RWPE2 (cell line): ENCODE results near the gene GPN2.

Experiments
- ATAC-seq: fragments of 200-7000 bp; cut with Tn5 transposase; 3 replicates; pipeline ENCODE4 v1.9.1; 2021; ENCODE audit warnings: low read depth
- DNase-seq: peaks from one replicate; pipeline ENCODE4 v3.0.0-alpha.2; 2020; ENCODE audit warnings: low spot score
- H3K27ac ChIP-seq: fragments of 450-650 bp; 2 replicates; pipeline ENCODE4 v1.5.1; 2017; ENCODE audit warnings: mild to moderate bottlenecking; ENCODE audit not compliant: poor library complexity, severe bottlenecking
- H3K27me3 ChIP-seq: fragments of 250-450 bp; sonication (Bioruptor Pico); 2 replicates; pipeline ENCODE4 v1.5.1; 2021; ENCODE audit warnings: mild to moderate bottlenecking, moderate library complexity; ENCODE audit not compliant: insufficient read depth, poor library complexity, severe bottlenecking
- H3K36me3 ChIP-seq: fragments of 250-450 bp; sonication (Bioruptor Pico); 2 replicates; pipeline ENCODE4 v1.5.1; 2020; ENCODE audit warnings: low read depth, mild to moderate bottlenecking, moderate library complexity
- H3K4me1 ChIP-seq: fragments of 250-450 bp; sonication (Bioruptor Pico); 2 replicates; pipeline ENCODE4 v1.5.1; 2021; ENCODE audit warnings: mild to moderate bottlenecking, moderate library complexity; ENCODE audit not compliant: insufficient read depth, poor library complexity, severe bottlenecking
- H3K4me3 ChIP-seq: fragments of 250-450 bp; sonication (Bioruptor Pico); 2 replicates; pipeline ENCODE4 v1.5.1; 2021; ENCODE audit warnings: mild to moderate bottlenecking, moderate library complexity; ENCODE audit not compliant: severe bottlenecking
- H3K9me3 ChIP-seq: fragments of 250-450 bp; sonication (Bioruptor Pico); 2 replicates; pipeline ENCODE4 v1.5.1; 2021; ENCODE audit warnings: mild to moderate bottlenecking, moderate library complexity; ENCODE audit not compliant: severe bottlenecking
- TF ChIP-seq, protein P1 (sequence below): fragments of 450-650 bp; IDR thresholded peaks from one replicate; pipeline ENCODE4 v1.5.1; 2017; ENCODE audit warnings: mild to moderate bottlenecking, moderate library complexity; ENCODE audit not compliant: poor library complexity, severe bottlenecking

The GPN2 gene

GRCh38 chr1:26900815-26901511 lies 10.9 kb upstream of the GPN2 start:
- Histone ChIP-seq H3K9me3 (no peaks in the 10 kb centered on the region), H3K4me1 (peaks cover 7% of the 10 kb centered on the region), H3K27ac (peak overlapping the region; percentile 58), H3K36me3 (peaks cover 14% of the 10 kb centered on the region), H3K4me3 (peak overlapping the region; percentile 60), H3K27me3 (no peaks in the 10 kb centered on the region)
- ATAC-seq (no peak), DNase-seq (no peak)
- TF ChIP-seq, protein P1, sequence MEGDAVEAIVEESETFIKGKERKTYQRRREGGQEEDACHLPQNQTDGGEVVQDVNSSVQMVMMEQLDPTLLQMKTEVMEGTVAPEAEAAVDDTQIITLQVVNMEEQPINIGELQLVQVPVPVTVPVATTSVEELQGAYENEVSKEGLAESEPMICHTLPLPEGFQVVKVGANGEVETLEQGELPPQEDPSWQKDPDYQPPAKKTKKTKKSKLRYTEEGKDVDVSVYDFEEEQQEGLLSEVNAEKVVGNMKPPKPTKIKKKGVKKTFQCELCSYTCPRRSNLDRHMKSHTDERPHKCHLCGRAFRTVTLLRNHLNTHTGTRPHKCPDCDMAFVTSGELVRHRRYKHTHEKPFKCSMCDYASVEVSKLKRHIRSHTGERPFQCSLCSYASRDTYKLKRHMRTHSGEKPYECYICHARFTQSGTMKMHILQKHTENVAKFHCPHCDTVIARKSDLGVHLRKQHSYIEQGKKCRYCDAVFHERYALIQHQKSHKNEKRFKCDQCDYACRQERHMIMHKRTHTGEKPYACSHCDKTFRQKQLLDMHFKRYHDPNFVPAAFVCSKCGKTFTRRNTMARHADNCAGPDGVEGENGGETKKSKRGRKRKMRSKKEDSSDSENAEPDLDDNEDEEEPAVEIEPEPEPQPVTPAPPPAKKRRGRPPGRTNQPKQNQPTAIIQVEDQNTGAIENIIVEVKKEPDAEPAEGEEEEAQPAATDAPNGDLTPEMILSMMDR: no peak

DNA sequence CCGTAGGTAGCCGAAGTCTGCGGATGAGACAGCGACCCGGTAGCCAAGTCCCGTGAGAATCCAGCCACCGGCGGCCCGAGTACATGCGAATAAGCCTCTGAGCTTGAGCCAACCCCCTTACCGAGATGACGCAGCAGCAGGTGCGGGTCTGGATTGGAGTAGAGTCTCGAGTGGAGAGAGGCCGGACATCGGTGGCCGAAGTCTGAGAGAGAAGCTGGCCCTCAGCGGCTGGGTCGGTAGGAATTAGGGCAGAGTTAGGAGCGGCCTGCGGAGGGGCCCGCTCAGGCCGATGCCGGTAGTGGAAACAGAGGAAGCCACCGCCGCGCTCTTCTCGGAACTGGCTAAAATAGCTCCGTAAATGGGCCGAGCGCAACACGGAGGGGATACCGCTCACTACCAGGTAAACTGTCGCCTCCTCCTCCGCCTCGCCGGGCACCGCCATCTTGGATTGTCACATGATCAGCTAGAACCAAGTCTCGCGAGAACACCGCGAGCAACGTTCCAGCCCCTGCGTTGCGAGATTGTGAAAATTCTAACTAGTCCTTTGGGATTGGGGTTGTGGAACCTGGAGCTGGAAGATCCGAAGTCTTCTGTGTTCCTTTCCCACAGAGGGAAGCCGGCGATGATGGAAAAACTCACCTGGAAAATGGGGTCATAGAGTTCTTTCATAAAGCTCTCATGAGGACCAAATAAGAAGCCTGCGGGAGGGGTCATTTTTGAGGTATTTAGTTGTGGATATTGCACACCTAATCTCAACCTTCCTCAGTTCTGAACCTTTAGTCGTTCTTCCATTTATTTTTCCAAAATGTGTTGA lies 10.1 kb upstream of the GPN2 start, which contains the start of gene GPATCH3:
Gene GPATCH3 (minus strand): TSS at position 467 of the 814 bp plus-strand sequence. CDS start 25 bp downstream, at position 442.
- peak within 1 kb of the TSS; percentile 60 for H3K4me3 ChIP-seq
- peak; percentile 89 for DNase-seq
- peak; percentile 89 for ATAC-seq
- no peaks in the 10 kb centered on the region for H3K27me3 ChIP-seq
- peak within 1 kb of the TSS; percentile 58 for H3K27ac ChIP-seq
- peaks cover 17% of the 10 kb centered on the region for H3K36me3 ChIP-seq
- no peaks in the 10 kb centered on the region for H3K9me3 ChIP-seq
- TF ChIP-seq, protein P1: no peak
- peaks cover 7% of the 10 kb centered on the region for H3K4me1 ChIP-seq

- Histone ChIP-seq H3K9me3 (no peaks in the 10 kb centered on the region), H3K27ac (no peak overlapping the region), H3K36me3 (peaks cover 41% of the 10 kb centered on the region), H3K4me1 (peaks cover 23% of the 10 kb centered on the region), H3K4me3 (no peak overlapping the region), H3K27me3 (no peaks in the 10 kb centered on the region)
- TF ChIP-seq, protein P1: no peak
- ATAC-seq (no peak), DNase-seq (no peak)
Observed at GRCh38 chr1:26897351-26897750, 7.3 kb upstream of the GPN2 start.

DNA sequence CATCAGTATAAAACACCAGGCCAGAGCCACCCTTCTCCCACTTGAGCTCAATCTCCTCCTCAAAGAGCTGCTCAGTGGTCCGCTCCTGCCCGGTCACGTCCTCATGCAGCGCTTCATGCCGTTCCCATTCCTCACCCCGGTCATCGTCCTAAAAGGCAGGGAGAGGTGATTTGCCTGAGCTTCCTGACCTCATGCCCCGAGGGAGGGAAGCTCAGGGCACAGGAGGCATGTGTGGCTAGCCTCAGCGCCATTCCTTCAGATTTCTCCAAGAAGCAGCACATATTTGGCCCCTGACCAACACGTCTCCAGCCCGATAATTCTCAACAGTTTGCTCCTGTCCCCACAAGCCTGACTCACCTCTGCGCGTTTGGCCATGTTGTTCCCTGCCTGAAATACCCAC lies 4.2 kb upstream of the GPN2 start:
- H3K9me3 ChIP-seq: no peaks in the 10 kb centered on the region
- peaks cover 20% of the 10 kb centered on the region for H3K4me1 ChIP-seq
- no peak overlapping the region for H3K4me3 ChIP-seq
- DNase-seq: peak; percentile 76
- peak; percentile 53 for ATAC-seq
- H3K27ac ChIP-seq: peak overlapping the region; percentile 82
- no peaks in the 10 kb centered on the region for H3K27me3 ChIP-seq
- TF ChIP-seq, protein P1: no peak
- peaks cover 49% of the 10 kb centered on the region for H3K36me3 ChIP-seq
